NCI-H1436 (cell line): Measurements from ENCODE around the gene STC2.

Experiments
- DNase-seq: peaks from one replicate; lab custom pipeline; 2025; lab: John Stamatoyannopoulos, UW

STC2 gene

GRCh38 chr5:173268750-173269432 is 59.3 kb downstream of the STC2 start:
- no peak for DNase-seq

- DNase-seq: no peak
Observed at GRCh38 chr5:173265433-173265832, 62.8 kb downstream of the STC2 start.
